ENCODE measurements around the gene MSI2.

Gene MSI2

GRCh38 chr17:57699751-57700219, 443.5 kb downstream of the MSI2 start:
- TF ChIP-seq CTCF (conservative IDR thresholded peaks at IDR 0.05; ENCODE audit: low read length) (no peak), EZH2phosphoT487 (IDR thresholded peaks at IDR 0.05; ENCODE audit: borderline replicate concordance) (no peak)
- no peaks in the 10 kb centered on the region for H4K20me1 ChIP-seq (ENCODE audit: insufficient read depth, low read length, poor library complexity, severe bottlenecking)
- H3K9ac ChIP-seq (ENCODE audit: low read depth, low read length, poor library complexity, severe bottlenecking): no peak overlapping the region
- no peaks in the 10 kb centered on the region for H3K79me2 ChIP-seq (ENCODE audit: insufficient read depth, low read length)
- H3K4me1 ChIP-seq (ENCODE audit: insufficient read depth, low read length, poor library complexity, severe bottlenecking): peaks cover 8% of the 10 kb centered on the region
- H3K9me3 ChIP-seq (ENCODE audit: insufficient read depth, low read depth, low read length): no peaks in the 10 kb centered on the region; the same call in 1 of the 2 replicates
- no peaks in the 10 kb centered on the region for H3K27me3 ChIP-seq (ENCODE audit: insufficient read depth, low read length, poor library complexity, severe bottlenecking)
- H3K4me3 ChIP-seq (ENCODE audit: low read length, poor library complexity, severe bottlenecking): no peak overlapping the region
- peaks cover 3% of the 10 kb centered on the region; the same call in 1 of the 2 replicates for H3K36me3 ChIP-seq (ENCODE audit: insufficient read depth, low read length)
- no peaks in the 10 kb centered on the region for H3F3A ChIP-seq (ENCODE audit: low read depth)
- H2AFZ ChIP-seq (ENCODE audit: low read length): no peak overlapping the region
- H3K9me2 ChIP-seq (replicated peaks; ENCODE audit: low read depth, low read length): no peaks in the 10 kb centered on the region
- no peak overlapping the region for H3K4me2 ChIP-seq (ENCODE audit: low read depth, low read length, poor library complexity, severe bottlenecking)

- H3K4me2 ChIP-seq (ENCODE audit: low read depth, low read length, poor library complexity, severe bottlenecking): no peak overlapping the region
- no peaks in the 10 kb centered on the region for H3K9me3 ChIP-seq (ENCODE audit: insufficient read depth, low read depth, low read length)
- no peak overlapping the region for H3K4me3 ChIP-seq (ENCODE audit: low read length, poor library complexity, severe bottlenecking)
- H2AFZ ChIP-seq (ENCODE audit: low read length): no peak overlapping the region
- H3K4me1 ChIP-seq (ENCODE audit: insufficient read depth, low read length, poor library complexity, severe bottlenecking): peaks cover 8% of the 10 kb centered on the region
- no peaks in the 10 kb centered on the region for H3K79me2 ChIP-seq (ENCODE audit: insufficient read depth, low read length)
- no peak for TF ChIP-seq EZH2phosphoT487 (IDR thresholded peaks at IDR 0.05; ENCODE audit: borderline replicate concordance)
- no peak for TF ChIP-seq CTCF (conservative IDR thresholded peaks at IDR 0.05; ENCODE audit: low read length)
- no peaks in the 10 kb centered on the region for H3K27me3 ChIP-seq (ENCODE audit: insufficient read depth, low read length, poor library complexity, severe bottlenecking)
- H3K36me3 ChIP-seq (ENCODE audit: insufficient read depth, low read length): no peaks in the 10 kb centered on the region; the same call in 1 of the 2 replicates
- H3K9me2 ChIP-seq (replicated peaks; ENCODE audit: low read depth, low read length): no peaks in the 10 kb centered on the region
- H3F3A ChIP-seq (ENCODE audit: low read depth): no peaks in the 10 kb centered on the region
- H4K20me1 ChIP-seq (ENCODE audit: insufficient read depth, low read length, poor library complexity, severe bottlenecking): no peaks in the 10 kb centered on the region
- H3K9ac ChIP-seq (ENCODE audit: low read depth, low read length, poor library complexity, severe bottlenecking): no peak overlapping the region
Observed at GRCh38 chr17:57701124-57701523, 444.8 kb downstream of the MSI2 start.

- H3K4me3 ChIP-seq (ENCODE audit: low read length, poor library complexity, severe bottlenecking): no peak overlapping the region
- peaks cover 4% of the 10 kb centered on the region for H3K4me1 ChIP-seq (ENCODE audit: insufficient read depth, low read length, poor library complexity, severe bottlenecking)
- H3K27me3 ChIP-seq (ENCODE audit: insufficient read depth, low read length, poor library complexity, severe bottlenecking): no peaks in the 10 kb centered on the region
- H3K4me2 ChIP-seq (ENCODE audit: low read depth, low read length, poor library complexity, severe bottlenecking): no peak overlapping the region
- H3K9me2 ChIP-seq (replicated peaks; ENCODE audit: low read depth, low read length): no peaks in the 10 kb centered on the region
- H3F3A ChIP-seq (ENCODE audit: low read depth): no peaks in the 10 kb centered on the region
- H3K79me2 ChIP-seq (ENCODE audit: insufficient read depth, low read length): no peaks in the 10 kb centered on the region
- no peaks in the 10 kb centered on the region for H3K9me3 ChIP-seq (ENCODE audit: insufficient read depth, low read depth, low read length)
- no peak overlapping the region for H3K9ac ChIP-seq (ENCODE audit: low read depth, low read length, poor library complexity, severe bottlenecking)
- TF ChIP-seq CTCF (conservative IDR thresholded peaks at IDR 0.05; ENCODE audit: low read length) (no peak), EZH2phosphoT487 (IDR thresholded peaks at IDR 0.05; ENCODE audit: borderline replicate concordance) (no peak)
- no peaks in the 10 kb centered on the region for H4K20me1 ChIP-seq (ENCODE audit: insufficient read depth, low read length, poor library complexity, severe bottlenecking)
- no peaks in the 10 kb centered on the region; the same call in 1 of the 2 replicates for H3K36me3 ChIP-seq (ENCODE audit: insufficient read depth, low read length)
- no peak overlapping the region for H2AFZ ChIP-seq (ENCODE audit: low read length)
Observed at GRCh38 chr17:57703273-57703672, 446.9 kb downstream of the MSI2 start.
